Erythroblast (primary cell): ENCODE measurements around the gene GPC5.

Experiments
- GATA1 ChIP-seq: IDR thresholded peaks from 2 replicates; pipeline ENCODE4 v1.6.1; 2011; ENCODE audit warnings: low read depth, mild to moderate bottlenecking, control low read depth, low read length, moderate library complexity
- POLR2A ChIP-seq: IDR thresholded peaks from 2 replicates; pipeline ENCODE4 v1.6.1; 2011; ENCODE audit warnings: mild to moderate bottlenecking, low read length

DNA sequence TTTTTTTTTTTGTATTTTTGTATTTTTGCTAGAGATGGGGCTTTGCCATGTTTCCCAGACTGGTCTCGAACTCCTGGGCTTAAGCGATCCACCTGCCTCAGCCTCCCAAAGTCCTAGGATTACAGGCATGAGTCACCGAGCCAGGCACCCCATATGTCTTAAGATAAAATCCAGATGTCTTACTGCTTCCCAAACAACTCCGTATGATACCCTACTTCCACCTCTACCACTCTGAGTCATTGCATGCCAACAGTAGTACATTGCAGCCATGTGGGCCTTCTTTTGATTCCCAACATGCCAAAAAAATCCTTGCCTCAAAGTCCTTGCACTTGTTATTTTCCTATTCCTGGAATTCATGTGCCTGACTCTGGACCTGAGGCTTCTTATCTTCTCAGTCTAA lies 799.2 kb downstream of the GPC5 start:
- TF ChIP-seq POLR2A (no peak), GATA1 (no peak)
